ENCODE data around the gene SLC4A11.
"Not testable (repeated sequence)": the region's sequence is repeated elsewhere in the genome, so short reads cannot be mapped to it uniquely, and the experiment has no call there.

The SLC4A11 gene

DNA sequence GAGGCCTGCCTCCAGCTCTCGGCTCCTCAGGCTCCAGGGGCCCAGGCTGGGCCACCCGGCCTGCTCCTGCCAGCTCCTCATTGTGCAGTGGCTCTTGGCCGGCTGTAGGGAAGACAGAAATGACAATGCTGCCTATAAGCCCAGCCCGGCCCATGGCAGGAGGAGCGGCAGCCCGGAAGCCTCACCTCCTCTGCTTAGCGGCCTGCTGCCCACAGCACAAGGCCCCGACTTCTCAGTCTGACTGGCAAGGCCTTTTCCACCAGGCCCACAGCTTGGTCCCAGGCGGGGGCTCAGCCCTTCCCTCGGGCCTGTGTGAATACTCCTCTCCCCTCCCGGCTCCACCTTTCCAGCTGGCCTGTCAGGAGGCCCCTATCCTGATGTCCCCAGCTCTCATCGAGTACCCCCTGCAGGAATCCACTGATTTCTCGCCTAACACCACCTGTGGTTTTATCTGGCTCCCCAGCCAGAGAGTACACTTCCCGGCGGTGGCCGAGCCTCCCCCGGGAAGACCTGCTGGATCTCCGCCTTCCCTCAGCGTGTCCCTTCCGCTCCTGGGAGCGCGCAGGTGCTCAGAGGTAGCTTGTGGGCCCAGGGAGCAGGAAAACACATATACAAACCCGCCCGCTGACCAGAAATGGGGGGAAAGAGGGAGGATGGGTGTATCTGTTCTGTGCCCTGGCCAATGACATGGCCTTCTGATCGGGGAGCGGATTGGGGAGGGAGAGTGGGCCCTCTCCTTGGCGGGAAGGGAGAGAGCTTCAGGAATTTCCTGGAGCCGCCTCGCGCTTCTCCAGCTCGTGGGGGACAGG, 35.5 kb downstream of the SLC4A11 start:
- DNase-seq (ENCODE audit: low spot score), result no peak

DNA sequence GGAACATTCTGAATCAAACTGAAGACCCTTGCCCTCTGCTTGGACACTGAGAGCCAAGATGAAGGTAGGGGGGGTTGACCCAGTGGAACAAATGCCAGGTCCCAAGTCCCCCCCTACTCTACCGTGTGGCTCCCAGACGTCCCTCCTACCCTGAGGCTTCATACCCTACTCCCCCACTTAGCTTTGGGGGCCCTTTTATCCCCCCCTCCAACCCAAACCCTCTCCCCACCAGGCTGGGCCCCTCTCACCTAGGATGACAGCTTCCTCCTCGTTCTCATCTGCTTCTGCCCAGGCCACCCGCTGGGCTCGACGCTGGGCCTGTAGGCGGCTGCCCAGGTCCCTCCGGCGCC, 36.0 kb downstream of the SLC4A11 start:
- no peak for DNase-seq (ENCODE audit: low spot score)

DNA sequence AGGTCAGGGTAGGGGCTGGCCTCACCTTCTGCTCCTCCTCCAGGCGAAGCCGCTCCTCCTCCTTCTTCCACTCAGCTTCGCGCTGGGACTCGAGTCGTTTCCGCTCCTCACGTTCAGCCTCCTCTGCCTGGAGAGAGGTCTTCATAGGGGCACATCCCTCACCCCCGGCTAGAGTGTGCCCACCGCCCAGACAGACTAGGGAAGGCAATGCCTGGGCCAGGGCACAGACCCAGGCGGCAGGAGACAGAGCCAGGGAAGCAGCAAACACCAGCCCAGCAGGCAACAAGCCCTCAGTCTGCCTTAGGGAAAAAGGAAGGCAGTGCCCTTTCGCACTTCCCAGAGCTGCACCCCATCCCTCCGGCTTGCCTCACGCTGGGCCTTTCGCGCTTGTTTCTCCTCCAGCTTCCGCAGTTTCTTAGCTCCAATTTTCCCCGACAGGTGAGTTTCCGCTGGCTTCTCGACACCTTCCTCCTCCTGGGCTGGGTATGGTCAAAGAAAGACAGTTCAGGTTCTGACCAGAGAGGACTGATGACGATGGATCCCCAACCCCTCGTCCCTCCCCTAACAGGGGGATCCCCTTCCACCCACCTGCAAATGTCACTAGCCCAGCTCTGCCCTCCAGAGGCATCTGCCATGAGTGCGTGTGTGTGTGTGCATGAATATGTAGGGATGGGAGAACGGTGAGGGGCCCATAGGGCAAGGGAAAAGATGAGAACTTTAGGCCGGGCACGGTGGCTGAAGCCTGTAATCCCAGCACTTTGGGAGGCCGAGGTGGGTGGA, 38.8 kb downstream of the SLC4A11 start:
- no peak for DNase-seq (ENCODE audit: low spot score)

DNA sequence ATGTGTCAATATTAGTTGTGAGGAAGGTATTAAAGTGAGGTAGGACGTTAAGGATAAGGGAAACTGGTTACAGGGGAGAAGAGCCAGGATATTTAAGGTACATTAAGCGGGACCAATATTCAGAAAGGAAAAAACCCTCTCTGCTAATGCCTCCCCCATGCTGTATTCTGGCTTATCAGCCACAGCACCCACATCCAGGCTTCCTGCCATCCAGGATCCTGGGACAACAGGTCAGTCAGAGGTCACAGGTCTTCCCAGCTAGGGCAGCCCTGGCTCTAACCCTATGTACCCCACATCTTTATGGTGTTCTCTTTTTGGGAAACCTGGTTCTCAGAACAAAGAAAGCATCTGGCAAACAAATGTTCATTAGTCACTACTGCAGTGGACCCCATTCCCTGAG, 39.8 kb downstream of the SLC4A11 start:
- DNase-seq (ENCODE audit: low spot score), result no peak

DNA sequence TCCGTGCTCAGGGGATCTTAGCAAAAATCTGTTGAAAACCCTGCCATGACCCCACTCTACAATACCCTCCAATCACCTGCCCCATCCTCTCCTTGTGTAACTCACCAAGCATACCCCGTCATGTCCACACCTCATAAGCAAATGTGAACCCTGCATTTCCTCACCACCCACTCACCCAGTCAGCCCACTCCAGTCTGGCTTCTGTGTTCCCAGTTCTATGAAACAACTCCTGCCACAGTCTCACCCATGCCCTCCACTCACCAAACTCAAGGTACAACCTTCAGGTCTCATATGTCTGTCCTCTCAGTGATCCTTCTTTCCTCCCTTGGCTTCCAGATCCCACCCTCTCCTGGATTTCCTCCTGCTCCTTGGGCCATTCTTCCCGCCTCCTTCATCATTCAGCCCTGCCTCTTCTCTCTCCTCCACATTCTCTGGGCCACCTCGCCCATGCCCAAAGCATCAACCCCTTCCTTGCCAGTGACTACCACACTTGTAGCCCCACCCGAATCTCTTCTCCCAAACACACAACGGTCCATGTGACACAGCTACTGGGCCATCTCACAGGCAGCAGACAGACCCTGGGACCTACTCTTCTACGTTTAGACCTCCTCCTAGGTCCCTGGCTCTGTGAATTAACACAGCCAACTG, 43.3 kb downstream of the SLC4A11 start:
- no peak for DNase-seq (ENCODE audit: low spot score)

DNA sequence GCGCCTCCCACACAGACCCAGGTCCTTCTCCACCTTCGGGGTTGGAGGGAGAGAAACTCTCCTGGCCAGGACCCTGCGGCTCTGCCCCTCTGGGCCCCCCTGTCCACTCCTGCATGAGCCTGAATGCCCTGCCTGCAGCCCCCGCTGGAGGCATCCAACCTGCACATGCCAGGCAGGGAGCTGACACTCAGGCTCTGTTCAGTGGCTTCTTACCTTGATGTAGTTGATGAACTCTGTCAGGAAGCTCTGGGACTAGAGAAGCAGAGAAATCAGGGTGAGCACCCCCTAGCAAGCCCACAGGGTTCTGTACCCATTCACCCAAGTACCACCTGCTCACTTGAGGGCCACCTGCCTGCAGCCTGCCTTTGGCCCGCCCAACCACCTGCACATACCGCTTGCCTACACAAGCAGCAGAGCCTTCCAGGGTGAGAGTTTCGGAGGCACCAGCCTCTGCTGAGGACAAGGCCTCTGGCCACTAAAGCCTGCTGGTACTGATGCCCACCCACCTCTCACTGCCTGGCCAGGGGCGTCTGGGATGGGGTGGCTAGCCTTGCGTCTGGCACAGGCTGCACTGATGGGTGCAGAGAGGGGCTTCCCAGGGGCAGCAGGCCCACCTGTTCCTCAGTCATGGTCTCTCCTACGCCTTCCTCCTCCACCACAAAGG, 44.2 kb downstream of the SLC4A11 start:
- DNase-seq (ENCODE audit: low spot score), result no peak

DNA sequence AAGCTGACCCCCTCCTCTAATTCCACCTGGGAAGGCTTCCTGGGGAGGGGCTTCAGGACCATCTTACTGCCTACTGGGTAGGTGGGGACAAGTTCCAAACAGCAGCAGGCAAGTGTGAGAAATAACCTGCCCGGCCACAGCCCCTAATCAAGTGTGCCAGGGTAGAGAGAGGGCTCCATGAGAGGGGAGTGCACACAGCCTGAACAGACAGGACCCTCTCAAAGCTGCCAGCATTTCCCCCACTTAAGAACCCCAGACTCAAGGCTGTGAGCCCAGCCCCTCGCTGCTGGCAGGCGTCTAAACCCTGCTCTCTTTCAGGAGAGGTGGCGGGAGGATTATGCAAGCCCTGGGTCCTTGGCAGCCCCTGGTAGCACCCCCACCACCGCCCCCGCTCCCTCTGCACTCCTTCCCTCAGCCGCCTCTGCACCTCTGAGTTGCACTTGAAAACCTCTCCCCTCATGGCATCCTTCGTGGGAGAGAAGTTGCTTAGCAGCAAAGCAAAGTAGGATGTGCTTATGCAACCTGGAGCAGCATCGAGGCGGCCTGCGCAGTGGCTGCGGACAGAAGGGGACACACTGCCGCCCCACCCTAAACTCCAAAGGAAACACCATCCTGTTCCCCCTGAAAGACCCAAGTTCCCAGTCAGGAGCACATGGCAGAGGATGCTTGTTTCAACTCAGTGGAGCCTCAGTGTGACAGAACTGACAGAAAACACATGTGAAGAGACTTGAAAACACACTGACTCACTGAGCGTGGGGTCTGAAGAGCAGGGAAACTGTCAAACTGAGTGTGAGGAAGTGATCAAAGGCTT, 45.0 kb downstream of the SLC4A11 start:
- DNase-seq (ENCODE audit: low spot score), result no peak

DNA sequence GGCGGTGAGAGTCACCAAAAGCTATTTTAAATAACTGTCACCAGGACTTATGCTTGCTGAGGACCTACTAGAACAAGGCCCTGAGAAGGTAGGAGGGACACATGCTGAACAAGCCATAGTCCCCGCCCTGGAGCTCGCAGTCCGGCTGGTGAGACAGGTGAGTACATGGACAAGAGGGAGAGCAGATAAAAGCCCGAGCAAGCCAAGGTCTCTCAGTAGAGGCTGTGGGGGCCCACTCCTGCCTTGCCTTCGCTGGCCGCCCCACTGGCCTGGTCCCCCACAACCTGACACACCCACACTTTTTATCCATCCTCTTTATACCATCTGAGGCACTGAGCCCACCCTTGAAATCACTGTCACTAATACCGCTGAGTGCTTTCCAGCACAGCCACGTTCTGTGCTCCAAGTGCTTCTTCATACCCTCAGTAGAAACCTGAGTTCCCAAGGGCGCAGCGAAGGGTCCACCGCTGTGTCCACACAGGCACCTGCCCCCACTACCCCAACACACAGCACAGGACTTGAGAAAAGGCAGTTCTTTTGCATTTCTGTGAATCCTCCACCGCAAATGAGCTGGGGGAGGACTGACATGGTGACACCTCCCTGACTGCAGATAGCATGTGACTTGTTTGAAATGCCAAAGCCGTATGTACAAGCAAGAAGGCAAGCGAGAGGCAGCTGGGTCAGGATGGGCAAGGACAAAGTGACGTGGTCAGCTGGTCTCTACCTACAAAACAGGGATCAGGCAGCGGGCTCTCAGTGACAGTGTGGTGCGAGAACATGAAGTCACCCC, 46.6 kb downstream of the SLC4A11 start:
- no peak for DNase-seq (ENCODE audit: low spot score)

DNA sequence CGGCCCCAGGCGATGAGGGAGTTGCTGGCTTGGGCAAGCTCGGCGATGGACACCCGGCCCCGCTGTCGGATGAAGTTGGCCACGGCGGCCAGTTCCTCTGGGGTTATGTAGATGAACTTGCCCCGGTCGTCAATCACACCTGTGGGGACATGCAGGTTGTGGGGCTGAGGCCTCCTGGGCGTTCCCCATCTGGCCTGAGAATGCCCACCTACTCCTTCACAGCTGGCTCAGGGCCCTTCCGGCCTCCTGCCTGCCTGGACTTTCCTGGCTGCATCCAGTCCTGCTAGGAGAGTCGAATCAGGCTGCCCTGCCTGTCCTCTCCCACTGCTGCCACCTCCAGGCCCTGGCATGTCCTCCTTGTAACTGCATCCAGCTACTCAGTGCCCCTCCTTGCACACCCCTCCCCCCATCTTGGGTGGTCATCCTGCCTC, 48.3 kb downstream of the SLC4A11 start:
- no peak for DNase-seq (ENCODE audit: low spot score)

DNA sequence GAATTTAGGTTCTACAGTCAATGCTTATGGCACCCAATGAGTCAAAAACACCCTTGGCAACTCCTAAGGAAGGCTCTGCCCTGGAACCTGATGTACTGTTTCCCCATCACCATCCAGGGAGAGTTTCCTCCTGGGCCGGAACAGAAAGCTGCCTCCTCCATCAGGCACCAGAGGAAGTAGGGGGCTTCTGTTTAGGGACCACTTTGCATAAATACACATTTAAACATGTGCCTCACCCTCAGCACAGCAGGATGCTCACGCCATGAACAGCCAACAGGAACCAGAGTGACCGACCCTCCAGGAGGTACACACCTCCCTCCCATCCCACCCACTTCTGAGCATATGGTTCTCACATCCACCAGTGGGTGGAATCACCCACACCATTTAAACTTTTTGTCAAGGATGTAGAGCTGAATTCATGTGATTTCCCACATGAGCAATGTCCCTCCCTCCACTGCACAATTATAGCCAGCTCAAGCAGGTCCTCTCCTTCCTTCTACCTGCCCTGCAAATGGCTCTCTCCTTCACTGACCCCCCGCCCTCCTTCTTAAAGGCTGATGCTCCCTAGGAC, 49.3 kb downstream of the SLC4A11 start:
- DNase-seq (ENCODE audit: low spot score), result no peak

DNA sequence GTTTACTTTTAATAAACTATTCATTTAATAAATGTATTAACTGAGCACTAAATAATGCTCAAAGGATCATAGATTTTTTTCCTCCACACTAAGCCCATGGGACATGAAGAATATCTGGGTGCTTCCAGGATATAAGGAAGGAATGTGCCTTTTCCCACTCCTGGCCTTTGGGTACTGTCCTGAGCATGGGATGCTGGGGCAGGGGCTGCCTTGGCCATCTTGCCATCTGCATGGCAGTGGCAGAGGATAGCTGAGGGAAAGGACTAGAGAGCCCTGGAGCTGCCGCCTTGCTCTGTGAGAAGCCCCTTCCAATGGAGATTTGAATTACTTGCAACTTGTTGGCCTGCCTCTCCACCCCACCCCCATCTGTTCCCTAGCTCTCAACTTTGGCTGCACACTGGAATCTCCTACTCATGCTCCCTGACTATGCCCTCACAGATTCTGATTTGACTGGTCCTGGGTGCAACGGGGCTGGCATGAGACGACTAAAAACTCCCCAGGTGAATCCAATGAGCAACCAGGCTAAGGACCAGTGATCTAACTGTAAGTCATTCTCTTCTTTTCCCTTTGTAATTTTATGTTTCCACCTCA, 50.1 kb downstream of the SLC4A11 start:
- DNase-seq (ENCODE audit: low spot score), result no peak

DNA sequence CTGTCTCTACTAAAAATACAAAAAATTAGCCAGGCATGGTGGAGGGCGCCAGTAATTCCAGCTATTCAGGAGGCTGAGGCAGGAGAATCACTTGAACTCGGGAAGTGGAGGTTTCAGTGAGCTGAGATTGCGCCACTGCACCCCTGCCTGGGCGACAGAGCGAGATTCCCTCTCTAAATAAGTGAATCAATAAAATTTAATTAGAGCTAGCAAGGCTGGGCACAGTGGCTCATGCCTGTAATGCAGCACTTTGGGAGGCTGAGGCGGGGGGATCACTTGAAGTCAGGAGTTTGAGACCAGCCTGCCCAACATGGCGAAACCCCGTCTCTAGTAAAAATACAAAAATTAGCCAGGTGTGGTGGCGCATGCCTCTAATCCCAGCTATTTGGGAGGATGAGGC, 51.1 kb downstream of the SLC4A11 start:
- not testable (repeated sequence) for DNase-seq (ENCODE audit: low spot score)

DNA sequence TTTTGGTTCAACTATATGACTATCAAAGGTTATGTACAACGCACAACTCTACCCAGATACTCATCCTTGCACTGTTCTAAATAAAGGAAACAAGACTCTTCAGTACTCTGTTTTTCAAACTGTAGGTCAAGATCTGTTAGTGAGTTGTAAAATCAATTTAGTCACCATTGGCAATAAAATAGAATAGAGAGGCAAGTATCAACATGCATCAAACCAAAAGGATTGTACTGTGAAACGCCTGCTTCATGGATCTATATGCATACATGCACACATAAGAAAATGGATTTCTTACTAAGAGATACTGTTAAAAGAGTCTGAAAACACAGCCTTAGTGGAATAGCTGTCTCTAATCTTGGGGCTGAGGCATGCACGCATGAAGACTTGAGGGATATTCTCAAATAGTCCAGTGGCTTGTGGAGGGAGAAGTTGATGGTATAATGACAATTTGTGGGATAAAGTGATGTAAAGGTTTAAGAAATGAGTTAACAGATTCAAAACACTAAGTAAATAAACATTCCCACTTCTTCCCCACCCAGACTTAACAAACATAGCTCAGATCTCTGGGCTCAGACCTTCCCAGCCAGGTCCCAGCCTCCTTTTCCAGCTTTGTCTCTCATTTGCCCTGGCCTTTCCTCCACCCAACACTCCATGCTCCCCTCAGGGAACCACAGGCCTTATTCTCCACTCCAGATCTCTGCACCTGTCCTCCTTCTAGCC, 54.9 kb downstream of the SLC4A11 start:
- DNase-seq (ENCODE audit: low spot score), result no peak

DNA sequence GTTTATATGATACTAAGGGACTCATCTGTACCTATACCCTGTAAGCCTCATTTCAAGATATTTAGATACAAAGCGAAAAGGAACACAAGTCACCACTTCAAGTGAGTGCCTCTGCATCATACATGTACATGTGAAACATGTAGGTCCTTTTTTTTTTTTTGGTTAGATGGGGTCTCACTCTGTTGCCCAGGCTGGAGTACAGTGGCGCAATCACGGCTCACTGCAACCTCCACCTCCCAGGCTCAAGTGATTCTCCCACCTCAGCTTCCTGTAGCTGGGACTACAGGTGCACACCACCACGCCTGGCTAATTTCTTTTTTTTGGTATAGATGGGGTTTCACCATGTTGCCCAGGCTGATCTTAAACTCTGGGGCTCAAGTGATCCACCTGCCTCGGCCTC, 56.6 kb downstream of the SLC4A11 start:
- DNase-seq (ENCODE audit: low spot score), result not testable (repeated sequence)

DNA sequence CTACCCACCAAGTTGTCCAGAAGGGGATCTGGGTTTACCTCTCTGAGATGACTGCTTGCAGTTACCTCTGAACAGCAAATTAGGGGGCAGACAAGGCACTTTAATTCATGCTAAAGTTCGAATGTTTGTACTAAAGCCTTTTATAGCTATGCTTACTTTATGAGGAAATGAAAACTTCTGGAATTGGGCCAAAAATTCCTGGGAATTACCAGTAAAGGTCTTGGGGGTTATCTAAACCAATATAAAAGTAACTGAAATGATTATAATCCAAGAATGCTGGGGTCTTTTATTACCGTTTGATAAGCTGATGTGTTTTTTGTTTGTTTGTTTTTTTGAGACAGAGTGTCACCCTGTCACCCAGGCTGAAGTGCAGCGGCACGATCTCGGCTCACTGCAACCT, 57.7 kb downstream of the SLC4A11 start:
- DNase-seq (ENCODE audit: low spot score), result peak; percentile 52

DNA sequence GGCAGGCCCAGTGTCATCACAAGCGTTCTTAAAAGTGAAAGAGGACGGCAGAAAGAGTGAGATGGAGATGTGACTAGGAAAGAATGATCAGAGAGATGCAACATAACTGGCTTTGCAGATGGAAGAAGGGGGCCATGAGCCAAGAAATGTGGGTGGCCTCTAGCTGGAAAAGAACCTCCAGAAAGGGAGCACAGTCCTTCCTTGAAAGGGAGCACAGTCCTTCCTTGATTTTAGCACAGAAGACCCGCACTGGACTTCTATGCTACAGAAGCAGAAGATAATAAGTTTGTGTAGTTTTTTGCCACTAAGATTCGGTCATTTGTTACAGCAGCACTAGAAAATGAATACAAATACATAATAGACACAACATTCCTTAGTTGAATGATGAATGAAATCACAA, 58.7 kb downstream of the SLC4A11 start:
- no peak for DNase-seq (ENCODE audit: low spot score)

DNA sequence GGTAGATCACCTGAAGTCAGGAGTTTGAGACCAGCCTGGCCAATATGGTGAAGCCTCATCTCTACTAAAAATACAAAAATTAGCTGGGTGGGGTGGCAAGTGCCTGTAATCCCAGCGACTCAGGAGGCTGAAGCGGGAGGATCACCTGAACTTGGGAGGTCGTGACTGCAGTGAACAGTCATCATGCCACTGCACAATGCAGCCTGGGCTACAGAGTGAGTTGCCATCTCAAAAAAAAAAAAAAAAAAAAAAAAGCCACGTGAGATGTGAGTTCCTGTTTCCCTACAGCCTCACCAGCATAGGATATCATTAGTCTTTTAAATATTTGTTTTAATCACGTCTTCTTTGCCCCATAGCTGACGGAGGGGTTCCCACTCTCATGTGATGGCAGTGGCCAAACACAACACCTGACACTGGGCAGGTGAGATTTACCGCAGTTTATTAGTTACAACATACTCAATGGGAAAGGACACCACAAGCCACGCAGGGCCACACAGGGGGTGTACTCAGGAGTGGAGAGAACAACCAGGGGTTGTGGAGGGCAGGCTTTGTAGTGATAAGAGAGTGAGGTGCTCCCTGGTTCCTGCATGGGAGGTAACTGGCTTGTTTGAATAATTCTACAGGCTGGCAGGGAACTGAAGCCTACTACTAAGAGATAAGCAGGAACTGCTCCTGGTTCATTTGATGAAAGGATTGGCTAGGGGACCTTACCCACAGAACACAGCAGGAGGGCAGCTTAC, 61.1 kb downstream of the SLC4A11 start:
- no peak for DNase-seq (ENCODE audit: low spot score)
